NCI-H2171 (cell line): ENCODE results near the gene BIRC5.
A peak's percentile ranks its signal among the peaks of the same experiment; 100 is the strongest.
"Not testable (repeated sequence)": the region's sequence is repeated elsewhere in the genome, so short reads cannot be mapped to it uniquely, and the experiment has no call there.

Experiments
- DNase-seq: peaks from one replicate; lab custom pipeline; 2025; lab: John Stamatoyannopoulos, UW

Gene BIRC5

GRCh38 chr17:78214016-78214705 lies at the start of gene BIRC5:
TSS of gene BIRC5 (plus strand) at chr17:78214253. CDS start at chr17:78214317, 64 bp downstream.
- DNase-seq = peak; percentile 95

GRCh38 chr17:78164748-78165607 lies 49.1 kb upstream of the BIRC5 start:
- DNase-seq = no peak

- peak; percentile 73 for DNase-seq
These were observed 47.6 kb upstream of the BIRC5 start for GRCh38 chr17:78166416-78166815.

- peak; percentile 85 for DNase-seq
These were observed 45.7 kb upstream of the BIRC5 start, which contains the start of gene SYNGR2 for GRCh38 chr17:78168242-78168902. TSS of gene SYNGR2 (plus strand) at chr17:78168581. CDS start at chr17:78168617, 36 bp downstream.

- peak; percentile 15 for DNase-seq
These were observed 44.9 kb upstream of the BIRC5 start for GRCh38 chr17:78168903-78169793.

GRCh38 chr17:78170692-78171590 lies 43.1 kb upstream of the BIRC5 start:
- DNase-seq = no peak

GRCh38 chr17:78171591-78172248 lies 42.3 kb upstream of the BIRC5 start:
- DNase-seq = not testable (repeated sequence)

- no peak for DNase-seq
These were observed 41.6 kb upstream of the BIRC5 start for GRCh38 chr17:78172249-78173051.

- no peak for DNase-seq
These were observed 40.8 kb upstream of the BIRC5 start for GRCh38 chr17:78173097-78173715.

- DNase-seq = no peak
These were observed 39.6 kb upstream of the BIRC5 start for GRCh38 chr17:78174346-78174869.

- peak; percentile 55 for DNase-seq
These were observed 39.0 kb upstream of the BIRC5 start for GRCh38 chr17:78174870-78175642.

- DNase-seq = no peak
These were observed 38.4 kb upstream of the BIRC5 start for GRCh38 chr17:78175643-78175981.

- no peak for DNase-seq
These were observed 37.5 kb upstream of the BIRC5 start for GRCh38 chr17:78176548-78177025.

- DNase-seq = no peak
These were observed 34.7 kb upstream of the BIRC5 start for GRCh38 chr17:78179372-78179771.

GRCh38 chr17:78180083-78180482 lies 34.0 kb upstream of the BIRC5 start:
- DNase-seq = no peak

- DNase-seq = no peak
These were observed 33.5 kb upstream of the BIRC5 start for GRCh38 chr17:78180508-78180907.

GRCh38 chr17:78182504-78182903 lies 31.5 kb upstream of the BIRC5 start:
- no peak for DNase-seq

GRCh38 chr17:78183916-78184315 lies 30.1 kb upstream of the BIRC5 start:
- DNase-seq = no peak
